CD14-positive monocyte (primary cell): Measurements from ENCODE around the gene CEBPB. TPM values are rescaled to one million over a fixed set of nuclear protein-coding genes. Genes with fewer than 3 reads are reported as not detected.

Source experiments
- DNase-seq, 3 donors: peaks; one replicate each; pipeline ENCODE4 v3.0.0-alpha.2; 2011 to 2022
- H2AFZ ChIP-seq: 2 replicates; pipeline ENCODE4 v1.6.0; 2012; ENCODE audit warnings: mild to moderate bottlenecking, low read depth, low read length, inconsistent platforms; ENCODE audit not compliant: insufficient read depth, poor library complexity, severe bottlenecking
- H3K27ac ChIP-seq, 2 donors: 1 replicate in 1 of 2; 2 replicates in 1 of 2; pipeline ENCODE4 v1.5.1; 2012 to 2013; ENCODE audit warnings: low read length in 2 of 2, control low read depth in 1 of 2, inconsistent platforms in 1 of 2, low read depth in 1 of 2, mild to moderate bottlenecking in 1 of 2
- H3K27me3 ChIP-seq, 2 donors: one replicate each; pipeline versions ENCODE4 v1.6.0 to v1.6.1; 2011 to 2013; ENCODE audit warnings: low read length in 2 of 2; ENCODE audit not compliant: control insufficient read depth in 2 of 2, insufficient read depth in 2 of 2
- H3K36me3 ChIP-seq, 2 donors: replicated peaks in 1 of 2; 1 replicate in 1 of 2; 2 replicates in 1 of 2; pipeline versions ENCODE4 v1.5.1 to v1.6.1; 2012 to 2013; ENCODE audit warnings: low read length in 2 of 2, control low read depth in 1 of 2, inconsistent platforms in 1 of 2, mild to moderate bottlenecking in 1 of 2; ENCODE audit not compliant: insufficient read depth in 2 of 2, control insufficient read depth in 1 of 2
- H3K4me1 ChIP-seq, 2 donors: 1 replicate in 1 of 2; 2 replicates in 1 of 2; pipeline versions ENCODE4 v1.5.1 to v1.6.1; 2012 to 2013; ENCODE audit warnings: low read length in 2 of 2, control low read depth in 1 of 2, inconsistent platforms in 1 of 2, mild to moderate bottlenecking in 1 of 2, moderate library complexity in 1 of 2; ENCODE audit not compliant: insufficient read depth in 2 of 2, control insufficient read depth in 1 of 2
- H3K4me2 ChIP-seq: replicated peaks from 2 replicates; pipeline ENCODE3; 2012; ENCODE audit warnings: low read length, moderate library complexity, mild to moderate bottlenecking; ENCODE audit not compliant: poor library complexity, severe bottlenecking; ENCODE audit errors: extremely low read depth
- H3K4me3 ChIP-seq, 3 experiments: fragments of 200-600 bp in 1 of 3; sonication (generic) in 1 of 3; replicated peaks in 1 of 3; 1 replicate in 2 of 3; 2 replicates in 1 of 3; pipeline ENCODE4 v1.5.1; 2011 to 2013; ENCODE audit warnings: low read length in 3 of 3, mild to moderate bottlenecking in 3 of 3, control low read depth in 2 of 3, low read depth in 2 of 3, inconsistent platforms in 1 of 3, moderate library complexity in 1 of 3
- H3K79me2 ChIP-seq: 2 replicates; pipeline ENCODE4 v1.6.0; 2012; ENCODE audit warnings: mild to moderate bottlenecking, control low read depth, inconsistent platforms, low read length, moderate library complexity; ENCODE audit not compliant: insufficient read depth
- H3K9ac ChIP-seq: 2 replicates; pipeline ENCODE4 v1.6.0; 2017; ENCODE audit warnings: low read length, mild to moderate bottlenecking; ENCODE audit not compliant: insufficient read depth, poor library complexity, severe bottlenecking
- H3K9me3 ChIP-seq, 2 donors: replicated peaks in 1 of 2; 1 replicate in 1 of 2; 2 replicates in 1 of 2; pipeline versions ENCODE4 v1.5.1 to v1.6.1; 2012 to 2013; ENCODE audit warnings: low read length in 2 of 2, control low read depth in 1 of 2; ENCODE audit not compliant: control insufficient read depth in 1 of 2, insufficient read depth in 1 of 2
- H4K20me1 ChIP-seq: 2 replicates; pipeline ENCODE4 v1.6.0; 2012; ENCODE audit warnings: mild to moderate bottlenecking, low read length, control low read depth, moderate library complexity; ENCODE audit not compliant: insufficient read depth
- H3K27ac Mint-ChIP-seq, 7 donors: one replicate each; pipeline ENCODE4 v1.8.0; 2020; ENCODE audit warnings: mild to moderate bottlenecking in 7 of 7, mixed read lengths in 7 of 7, moderate library complexity in 6 of 7, inconsistent platforms in 2 of 7
- H3K27me3 Mint-ChIP-seq, 3 donors: one replicate each; pipeline ENCODE4 v1.8.0; 2021 to 2022; ENCODE audit warnings: low read depth in 3 of 3, mild to moderate bottlenecking in 3 of 3, mixed read lengths in 3 of 3, moderate library complexity in 3 of 3, inconsistent platforms in 1 of 3
- H3K36me3 Mint-ChIP-seq, 2 donors: one replicate each; pipeline ENCODE4 v1.8.0; 2020; ENCODE audit warnings: mixed read lengths in 2 of 2, inconsistent platforms in 1 of 2, mild to moderate bottlenecking in 1 of 2
- H3K4me1 Mint-ChIP-seq: one replicate; pipeline ENCODE4 v1.8.0; 2020; ENCODE audit warnings: mild to moderate bottlenecking, mixed read lengths
- H3K4me3 Mint-ChIP-seq, 2 donors: one replicate each; pipeline ENCODE4 v1.8.0; 2020; ENCODE audit warnings: mild to moderate bottlenecking in 2 of 2, mixed read lengths in 2 of 2, moderate library complexity in 1 of 2
- H3K9me3 Mint-ChIP-seq, 7 donors: one replicate each; pipeline ENCODE4 v1.8.0; 2020 to 2022; ENCODE audit warnings: mixed read lengths in 7 of 7, mild to moderate bottlenecking in 6 of 7, moderate library complexity in 6 of 7, inconsistent platforms in 2 of 7
- WGBS: methylation state at CpG from one replicate; pipeline ENCODE4 v1.1.5; 2013; ENCODE audit warnings: missing lambda C conversion rate; ENCODE audit not compliant: insufficient coverage; 5-methylcytosine and 5-hydroxymethylcytosine counted together
- intact Hi-C, 2 donors: fragments of 100-400 bp; cut with micrococcal nuclease; formaldehyde crosslinking; loops; one replicate each; pipeline versions ENCODE4 v1.15.0 to v1.15.1; 2023
- polyA plus RNA-seq, 3 donors: library from polyadenylated mRNA; depleted of rRNA in 1 of 3; unstranded in 2 of 3; stranded (reverse) in 1 of 3; fragments of 300-500 nt in 2 of 3; fragments of >200 nt in 1 of 3; fragmentation: Illumina TruSeq in 2 of 3; gene quantifications; 1 replicate in 2 of 3; 2 replicates in 1 of 3; pipeline ENCODE4 v1.2.3, GENCODE V29; 2012 to 2021
- TF ChIP-seq, protein P1 (sequence below): fragments of 200-600 bp; IDR thresholded peaks from one replicate; pipeline ENCODE4 v1.8.0; 2022; ENCODE audit warnings: antibody characterized with exemption, mild to moderate bottlenecking

The CEBPB gene
- polyA plus RNA-seq, 3 donors, result 52.4 to 445 (median 80.8) TPM

GRCh38 chr20:50188287-50188688 lies 2.3 kb upstream of the CEBPB start:
- Histone ChIP-seq H2AFZ (no peak overlapping the region), H3K4me2 (no peak overlapping the region), H3K36me3 (peaks cover 9 to 12% of the 10 kb centered on the region in 2 donors), H3K9me3 (no peaks in the 10 kb centered on the region), H3K4me3 (no peak overlapping the region), H3K79me2 (peaks cover 25% of the 10 kb centered on the region), H3K27me3 (no peaks in the 10 kb centered on the region), H3K27ac (peak overlapping the region in 1 of 2 donors; percentile 57), H3K4me1 (peaks cover 51 to 54% of the 10 kb centered on the region in 2 donors), H4K20me1 (peaks cover 19% of the 10 kb centered on the region), H3K9ac (no peak overlapping the region)
- H3K4me3 Mint-ChIP-seq, result no peak overlapping the region
- H3K4me1 Mint-ChIP-seq, result peaks cover 47% of the 10 kb centered on the region
- peaks cover 3 to 10% (median 6%) of the 10 kb centered on the region in 3 donors for H3K27me3 Mint-ChIP-seq
- TF ChIP-seq, protein P1, sequence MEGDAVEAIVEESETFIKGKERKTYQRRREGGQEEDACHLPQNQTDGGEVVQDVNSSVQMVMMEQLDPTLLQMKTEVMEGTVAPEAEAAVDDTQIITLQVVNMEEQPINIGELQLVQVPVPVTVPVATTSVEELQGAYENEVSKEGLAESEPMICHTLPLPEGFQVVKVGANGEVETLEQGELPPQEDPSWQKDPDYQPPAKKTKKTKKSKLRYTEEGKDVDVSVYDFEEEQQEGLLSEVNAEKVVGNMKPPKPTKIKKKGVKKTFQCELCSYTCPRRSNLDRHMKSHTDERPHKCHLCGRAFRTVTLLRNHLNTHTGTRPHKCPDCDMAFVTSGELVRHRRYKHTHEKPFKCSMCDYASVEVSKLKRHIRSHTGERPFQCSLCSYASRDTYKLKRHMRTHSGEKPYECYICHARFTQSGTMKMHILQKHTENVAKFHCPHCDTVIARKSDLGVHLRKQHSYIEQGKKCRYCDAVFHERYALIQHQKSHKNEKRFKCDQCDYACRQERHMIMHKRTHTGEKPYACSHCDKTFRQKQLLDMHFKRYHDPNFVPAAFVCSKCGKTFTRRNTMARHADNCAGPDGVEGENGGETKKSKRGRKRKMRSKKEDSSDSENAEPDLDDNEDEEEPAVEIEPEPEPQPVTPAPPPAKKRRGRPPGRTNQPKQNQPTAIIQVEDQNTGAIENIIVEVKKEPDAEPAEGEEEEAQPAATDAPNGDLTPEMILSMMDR, result no peak
- peak overlapping the region in 5 of 7 donors; percentile 38 to 87 (median 64) for H3K27ac Mint-ChIP-seq
- H3K9me3 Mint-ChIP-seq, result peaks cover 0 to 7% (median 2%) of the 10 kb centered on the region in 7 donors
- DNase-seq, result no peak
- peaks cover 12% of the 10 kb centered on the region in 2 donors for H3K36me3 Mint-ChIP-seq
- WGBS, result 83% methylated on average over 3 of the region's 6 CpGs
- intact Hi-C loops, result loop anchor here in 1 of 2 donors (2.0 to 5.0 kb wide), 2 partner anchors 273 to 389 kb away; no protein-coding TSS in a partner anchor

- Histone ChIP-seq H3K4me2 (peak overlapping the region; percentile 87), H2AFZ (no peak overlapping the region), H3K9me3 (no peaks in the 10 kb centered on the region), H3K36me3 (peaks cover 17 to 20% of the 10 kb centered on the region in 2 donors), H4K20me1 (peaks cover 26% of the 10 kb centered on the region), H3K4me1 (peaks cover 57 to 60% of the 10 kb centered on the region in 2 donors), H3K27ac (peak overlapping the region; percentile 57 to 90), H3K9ac (no peak overlapping the region), H3K27me3 (no peaks in the 10 kb centered on the region), H3K79me2 (peaks cover 33% of the 10 kb centered on the region), H3K4me3 (peak overlapping the region in 1 of 3 experiments; percentile 96)
- Mint-ChIP-seq H3K4me3 (peak overlapping the region; percentile 21 to 64), H3K4me1 (peaks cover 48% of the 10 kb centered on the region), H3K36me3 (peaks cover 20% of the 10 kb centered on the region in 2 donors), H3K9me3 (peaks cover 0 to 9% (median 1%) of the 10 kb centered on the region in 7 donors), H3K27ac (peak overlapping the region; percentile 75 to 94 (median 85)), H3K27me3 (peaks cover 3 to 10% (median 6%) of the 10 kb centered on the region in 3 donors)
- intact Hi-C loops, result loop anchor here in 1 of 2 donors (2.0 to 5.0 kb wide), 2 partner anchors 272 to 388 kb away; no protein-coding TSS in a partner anchor
- 37% methylated on average over 11 of the region's 18 CpGs for WGBS
- TF ChIP-seq, protein P1, result no peak
- DNase-seq, result no peak
These were observed 1.6 kb upstream of the CEBPB start for GRCh38 chr20:50188879-50189680.
